ENCODE results near the gene RAX2. TPM values are rescaled to one million over a fixed set of nuclear protein-coding genes. Genes with fewer than 3 reads are reported as not detected.
"Not testable (repeated sequence)": the region's sequence is repeated elsewhere in the genome, so short reads cannot be mapped to it uniquely, and the experiment has no call there.

RAX2 gene
- total and polyA plus RNA-seq, 4 donors, result 0.01 TPM; not detected in 3

GRCh38 chr19:3816566-3817218, 44.7 kb upstream of the RAX2 start:
- H3K9me3 ChIP-seq (ENCODE audit: control insufficient read depth in 4 of 4, insufficient read depth in 3 of 4, low read length in 3 of 4), result peaks cover 0 to 2% (median 0%) of the 10 kb centered on the region in 4 donors
- H3K9ac ChIP-seq (ENCODE audit: insufficient read depth in 1 of 2, low read length in 2 of 2), result no peak overlapping the region
- WGBS, 2 donors, result 91% methylated on average over 45 of the region's 45 CpGs
- TF ChIP-seq CTCF (IDR thresholded peaks at IDR 0.05; ENCODE audit: control extremely low read depth, extremely low read depth), result no peak
- H3K36me3 ChIP-seq (ENCODE audit: control insufficient read depth in 4 of 4, insufficient read depth in 4 of 4, low read length in 4 of 4), result no peaks in the 10 kb centered on the region
- H3K4me1 ChIP-seq (ENCODE audit: control insufficient read depth in 5 of 5, insufficient read depth in 5 of 5, low read length in 5 of 5), result peaks cover 0 to 15% (median 0%) of the 10 kb centered on the region in 5 donors
- DNase-seq (no peak), ATAC-seq (ENCODE audit: insufficient read depth, low FRiP score) (no peak)
- no peak overlapping the region for H3K27ac ChIP-seq (ENCODE audit: low read depth in 1 of 2, low read length in 1 of 2)
- H3K4me3 ChIP-seq, result no peak overlapping the region
- H3K27me3 ChIP-seq (ENCODE audit: control insufficient read depth in 3 of 3, insufficient read depth in 3 of 3, low read length in 2 of 3), result no peaks in the 10 kb centered on the region

GRCh38 chr19:3816148-3816547, 44.1 kb upstream of the RAX2 start:
- WGBS, 2 donors, result 94 to 97% methylated on average over 9 of the region's 9 CpGs
- not testable (repeated sequence) for H3K9ac ChIP-seq (ENCODE audit: insufficient read depth in 1 of 2, low read length in 2 of 2); H3K27me3 ChIP-seq (ENCODE audit: control insufficient read depth in 3 of 3, insufficient read depth in 3 of 3, low read length in 2 of 3); H3K4me3 ChIP-seq; H3K9me3 ChIP-seq (ENCODE audit: control insufficient read depth in 4 of 4, insufficient read depth in 3 of 4, low read length in 3 of 4); DNase-seq; H3K36me3 ChIP-seq (ENCODE audit: control insufficient read depth in 4 of 4, insufficient read depth in 4 of 4, low read length in 4 of 4); H3K27ac ChIP-seq (ENCODE audit: low read depth in 1 of 2, low read length in 1 of 2); ATAC-seq (ENCODE audit: insufficient read depth, low FRiP score)
- H3K4me1 ChIP-seq (ENCODE audit: control insufficient read depth in 5 of 5, insufficient read depth in 5 of 5, low read length in 5 of 5), result peaks cover 0 to 15% (median 0%) of the 10 kb centered on the region in 5 donors

GRCh38 chr19:3814648-3815047, 42.6 kb upstream of the RAX2 start:
- peak overlapping the region in 1 of 2 donors; percentile 6 for H3K27ac ChIP-seq (ENCODE audit: low read depth in 1 of 2, low read length in 1 of 2)
- WGBS, 2 donors, result 95 to 97% methylated on average over 4 of the region's 4 CpGs
- ATAC-seq (ENCODE audit: insufficient read depth, low FRiP score), result no peak
- no peaks in the 10 kb centered on the region for H3K36me3 ChIP-seq (ENCODE audit: control insufficient read depth in 4 of 4, insufficient read depth in 4 of 4, low read length in 4 of 4)
- H3K4me1 ChIP-seq (ENCODE audit: control insufficient read depth in 5 of 5, insufficient read depth in 5 of 5, low read length in 5 of 5), result peaks cover 0 to 15% (median 0%) of the 10 kb centered on the region in 5 donors
- no peak for DNase-seq
- H3K9ac ChIP-seq (ENCODE audit: insufficient read depth in 1 of 2, low read length in 2 of 2), result no peak overlapping the region
- H3K4me3 ChIP-seq, result no peak overlapping the region
- H3K9me3 ChIP-seq (ENCODE audit: control insufficient read depth in 4 of 4, insufficient read depth in 3 of 4, low read length in 3 of 4), result peaks cover 0 to 2% (median 0%) of the 10 kb centered on the region in 4 donors
- no peak for TF ChIP-seq CTCF (IDR thresholded peaks at IDR 0.05; ENCODE audit: control extremely low read depth, extremely low read depth)
- no peaks in the 10 kb centered on the region for H3K27me3 ChIP-seq (ENCODE audit: control insufficient read depth in 3 of 3, insufficient read depth in 3 of 3, low read length in 2 of 3)

- no peak overlapping the region for H3K9ac ChIP-seq (ENCODE audit: insufficient read depth in 1 of 2, low read length in 2 of 2)
- DNase-seq, result no peak
- 64 to 66% methylated on average over 22 of the region's 22 CpGs for WGBS, 2 donors
Observed at GRCh38 chr19:3813473-3814392, 41.7 kb upstream of the RAX2 start.

More at GRCh38 chr19:3813473-3814392, 41.7 kb upstream of the RAX2 start:
- no peak for TF ChIP-seq CTCF (IDR thresholded peaks at IDR 0.05; ENCODE audit: control extremely low read depth, extremely low read depth)
- H3K9me3 ChIP-seq (ENCODE audit: control insufficient read depth in 4 of 4, insufficient read depth in 3 of 4, low read length in 3 of 4), result peaks cover 0 to 2% (median 0%) of the 10 kb centered on the region in 4 donors
- peak overlapping the region in 1 of 2 donors; percentile 92 for H3K27ac ChIP-seq (ENCODE audit: low read depth in 1 of 2, low read length in 1 of 2)
- no peaks in the 10 kb centered on the region for H3K27me3 ChIP-seq (ENCODE audit: control insufficient read depth in 3 of 3, insufficient read depth in 3 of 3, low read length in 2 of 3)
- no peaks in the 10 kb centered on the region for H3K36me3 ChIP-seq (ENCODE audit: control insufficient read depth in 4 of 4, insufficient read depth in 4 of 4, low read length in 4 of 4)
- H3K4me1 ChIP-seq (ENCODE audit: control insufficient read depth in 5 of 5, insufficient read depth in 5 of 5, low read length in 5 of 5), result peaks cover 0 to 10% (median 0%) of the 10 kb centered on the region in 5 donors
- H3K4me3 ChIP-seq, result no peak overlapping the region
- no peak for ATAC-seq (ENCODE audit: insufficient read depth, low FRiP score)

Data from lung (tissue), 12 donors.